CD8-positive, alpha-beta memory T cell (primary cell): ENCODE results near the gene GPC6. TPM values are rescaled to one million over a fixed set of nuclear protein-coding genes. Genes with fewer than 3 reads are reported as not detected.

Experiments
- CTCF ChIA-PET: fragments of 350-600 bp; sonication (Branson Sonifier 250); formaldehyde crosslinking; loops from one replicate; lab custom pipeline; 2021; ENCODE audit warnings: antibody characterized with exemption; lab: Charles Lee
- POLR2A ChIA-PET: fragments of 350-600 bp; sonication (Branson Sonifier 250); formaldehyde crosslinking; loops from one replicate; lab custom pipeline; 2021; ENCODE audit warnings: antibody characterized with exemption; lab: Charles Lee
- DNase-seq, 5 donors: peaks; one replicate each; pipeline versions ENCODE4 v3.0.0 to v3.0.0-alpha.2; 2020 to 2022; ENCODE audit warnings: mixed read lengths in 1 of 5
- H3K27ac ChIP-seq: one replicate; pipeline ENCODE4 v1.7.0; 2013; ENCODE audit warnings: low read depth, mild to moderate bottlenecking, low read length, moderate library complexity
- H3K27me3 ChIP-seq: 2 replicates; pipeline ENCODE4 v1.7.0; 2013; ENCODE audit warnings: low read length, mild to moderate bottlenecking; ENCODE audit not compliant: insufficient read depth, poor library complexity, severe bottlenecking
- H3K36me3 ChIP-seq: 2 replicates; pipeline ENCODE4 v1.7.0; 2013; ENCODE audit warnings: mild to moderate bottlenecking, low read length, moderate library complexity; ENCODE audit not compliant: insufficient read depth
- H3K4me1 ChIP-seq: 2 replicates; pipeline ENCODE4 v1.7.0; 2013; ENCODE audit warnings: mild to moderate bottlenecking, low read length, moderate library complexity; ENCODE audit not compliant: insufficient read depth
- H3K4me3 ChIP-seq: 2 replicates; pipeline ENCODE4 v1.7.0; 2013; ENCODE audit warnings: mild to moderate bottlenecking, low read length
- H3K9me3 ChIP-seq: 2 replicates; pipeline ENCODE4 v1.7.0; 2013; ENCODE audit warnings: mild to moderate bottlenecking, low read length
- H3K27ac Mint-ChIP-seq, 8 donors: one replicate each; pipeline ENCODE4 v1.8.0; 2020 to 2021; ENCODE audit warnings: mixed read lengths in 8 of 8, mild to moderate bottlenecking in 6 of 8, inconsistent platforms in 3 of 8, moderate library complexity in 3 of 8
- H3K27me3 Mint-ChIP-seq, 2 donors: one replicate each; pipeline ENCODE4 v1.8.0; 2020 to 2021; ENCODE audit warnings: mixed read lengths in 2 of 2, mild to moderate bottlenecking in 1 of 2, moderate library complexity in 1 of 2
- H3K36me3 Mint-ChIP-seq, 3 donors: one replicate each; pipeline ENCODE4 v1.8.0; 2020 to 2021; ENCODE audit warnings: mixed read lengths in 3 of 3, inconsistent platforms in 1 of 3, mild to moderate bottlenecking in 1 of 3
- H3K4me1 Mint-ChIP-seq, 3 donors: one replicate each; pipeline ENCODE4 v1.8.0; 2020 to 2021; ENCODE audit warnings: mixed read lengths in 3 of 3, inconsistent platforms in 1 of 3, mild to moderate bottlenecking in 1 of 3
- H3K4me3 Mint-ChIP-seq, 7 donors: one replicate each; pipeline ENCODE4 v1.8.0; 2020 to 2021; ENCODE audit warnings: mixed read lengths in 7 of 7, mild to moderate bottlenecking in 6 of 7, moderate library complexity in 4 of 7, inconsistent platforms in 2 of 7
- H3K9me3 Mint-ChIP-seq, 5 donors: one replicate each; pipeline ENCODE4 v1.8.0; 2020 to 2022; ENCODE audit warnings: mixed read lengths in 5 of 5, mild to moderate bottlenecking in 3 of 5, moderate library complexity in 2 of 5, inconsistent platforms in 1 of 5
- polyA plus RNA-seq: library from polyadenylated mRNA; unstranded; fragments of 300-500 nt; fragmentation: Illumina TruSeq; gene quantifications from one replicate; pipeline ENCODE4 v1.2.3, GENCODE V29; 2021
- total RNA-seq, 2 experiments: library from RNA; stranded (reverse); gene quantifications; one replicate each; pipeline ENCODE4 v1.2.3, GENCODE V29; 2021

Gene GPC6
- total and polyA plus RNA-seq, 3 experiments from 2014 or later: not detected

DNA sequence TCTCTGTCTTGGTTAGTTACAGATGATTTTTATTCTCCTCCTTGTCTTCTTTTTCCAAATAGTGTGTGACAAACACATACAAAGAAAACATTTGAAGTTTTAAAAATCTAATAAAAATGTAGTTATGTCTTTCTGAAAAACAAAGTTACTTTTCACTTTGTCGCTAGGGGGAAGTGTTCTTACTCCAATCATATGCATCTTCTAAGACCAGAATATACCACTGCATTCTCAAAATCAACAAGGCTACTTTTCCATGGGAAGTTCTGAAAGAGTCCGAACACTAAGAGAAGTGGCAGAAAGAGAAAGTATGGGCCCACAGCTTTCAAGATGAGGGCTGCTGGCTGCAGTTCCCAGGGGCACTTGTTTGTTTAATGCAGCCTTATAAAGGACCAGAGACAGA is 1043.9 kb downstream of the GPC6 start:
- Histone ChIP-seq H3K4me1 (no peaks in the 10 kb centered on the region), H3K9me3 (no peaks in the 10 kb centered on the region), H3K4me3 (no peak overlapping the region), H3K27me3 (no peaks in the 10 kb centered on the region), H3K36me3 (no peaks in the 10 kb centered on the region), H3K27ac (no peak overlapping the region)
- Mint-ChIP-seq H3K27me3 (peaks cover 0 to 4% of the 10 kb centered on the region in 2 donors), H3K36me3 (peaks cover 0 to 4% (median 4%) of the 10 kb centered on the region in 3 donors), H3K4me1 (peaks cover 0 to 8% (median 3%) of the 10 kb centered on the region in 3 donors), H3K4me3 (no peak overlapping the region), H3K27ac (peak overlapping the region in 1 of 8 donors; percentile 61), H3K9me3 (no peaks in the 10 kb centered on the region)
- POLR2A ChIA-PET: no interaction called here
- DNase-seq: no peak
- CTCF ChIA-PET: no interaction called here

DNA sequence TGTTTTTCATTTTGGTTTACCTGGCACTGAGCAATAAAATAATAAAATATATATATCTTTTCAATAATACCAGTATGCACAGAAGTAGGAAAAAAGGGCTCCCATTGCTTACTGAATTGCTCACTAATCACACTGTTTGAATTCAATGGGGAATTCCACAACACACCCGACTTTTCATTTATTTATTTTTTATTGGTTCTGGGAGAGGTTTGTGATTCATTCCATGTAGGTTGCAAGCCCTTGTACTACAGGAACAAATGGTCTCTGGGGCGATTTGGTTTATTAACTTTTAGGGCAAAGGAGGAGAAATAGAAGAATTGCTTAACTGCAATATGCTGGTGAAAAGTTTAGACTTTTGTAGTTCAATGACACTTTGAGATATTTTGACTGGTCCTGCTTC is 1045.4 kb downstream of the GPC6 start:
- no peak overlapping the region for H3K27ac Mint-ChIP-seq

DNA sequence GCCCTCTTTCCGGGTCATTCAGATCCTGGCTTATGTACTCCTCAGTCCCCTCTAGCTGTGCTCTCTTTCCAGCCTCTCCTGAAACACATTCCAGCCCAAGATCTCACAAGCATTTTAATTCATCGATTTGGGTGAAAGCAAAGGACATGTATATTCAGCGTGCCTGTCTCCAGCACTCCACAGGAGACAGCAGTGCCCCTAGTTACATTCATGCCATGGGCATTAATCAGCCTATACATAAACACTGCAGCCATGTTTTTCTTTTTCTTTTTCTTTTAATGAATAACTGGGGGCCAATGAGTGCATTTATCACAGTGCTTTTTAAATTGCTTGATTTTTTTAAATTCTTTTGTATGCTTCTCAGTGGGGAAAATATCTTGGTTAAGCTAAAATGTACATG is 1053.7 kb downstream of the GPC6 start:
- Histone ChIP-seq H3K4me1 (no peaks in the 10 kb centered on the region), H3K9me3 (no peaks in the 10 kb centered on the region), H3K36me3 (no peaks in the 10 kb centered on the region), H3K4me3 (no peak overlapping the region), H3K27ac (no peak overlapping the region), H3K27me3 (no peaks in the 10 kb centered on the region)
- peaks cover 0 to 12% (median 5%) of the 10 kb centered on the region in 5 donors for H3K9me3 Mint-ChIP-seq
- ChIA-PET POLR2A (no interaction called here), CTCF (interaction anchor here (0.9 kb wide), 1 partner anchor 43 kb away, joined by 3 read pairs; no protein-coding TSS in a partner anchor)
- H3K27me3 Mint-ChIP-seq: peaks cover 9 to 41% of the 10 kb centered on the region in 2 donors
- H3K4me1 Mint-ChIP-seq: no peaks in the 10 kb centered on the region
- H3K4me3 Mint-ChIP-seq: no peak overlapping the region
- peaks cover 0 to 16% (median 4%) of the 10 kb centered on the region in 3 donors for H3K36me3 Mint-ChIP-seq
- no peak for DNase-seq
- no peak overlapping the region for H3K27ac Mint-ChIP-seq

More for the DNA sequence above, 1045.4 kb downstream of the GPC6 start:
- DNase-seq: no peak
- Mint-ChIP-seq H3K4me1 (peaks cover 0 to 8% (median 3%) of the 10 kb centered on the region in 3 donors), H3K9me3 (peaks cover 0 to 6% (median 2%) of the 10 kb centered on the region in 5 donors), H3K36me3 (peaks cover 0 to 10% (median 4%) of the 10 kb centered on the region in 3 donors), H3K4me3 (no peak overlapping the region), H3K27me3 (peaks cover 0 to 2% of the 10 kb centered on the region in 2 donors)
- ChIA-PET POLR2A (interaction anchor here (0.7 kb wide), 1 partner anchor 86 kb away, joined by 3 read pairs; no protein-coding TSS in a partner anchor), CTCF (interaction anchor here (0.6 kb wide), 1 partner anchor 1917 kb away, joined by 3 read pairs; no protein-coding TSS in a partner anchor)
- Histone ChIP-seq H3K27ac (no peak overlapping the region), H3K9me3 (no peaks in the 10 kb centered on the region), H3K36me3 (no peaks in the 10 kb centered on the region), H3K4me3 (no peak overlapping the region), H3K4me1 (no peaks in the 10 kb centered on the region), H3K27me3 (no peaks in the 10 kb centered on the region)

DNA sequence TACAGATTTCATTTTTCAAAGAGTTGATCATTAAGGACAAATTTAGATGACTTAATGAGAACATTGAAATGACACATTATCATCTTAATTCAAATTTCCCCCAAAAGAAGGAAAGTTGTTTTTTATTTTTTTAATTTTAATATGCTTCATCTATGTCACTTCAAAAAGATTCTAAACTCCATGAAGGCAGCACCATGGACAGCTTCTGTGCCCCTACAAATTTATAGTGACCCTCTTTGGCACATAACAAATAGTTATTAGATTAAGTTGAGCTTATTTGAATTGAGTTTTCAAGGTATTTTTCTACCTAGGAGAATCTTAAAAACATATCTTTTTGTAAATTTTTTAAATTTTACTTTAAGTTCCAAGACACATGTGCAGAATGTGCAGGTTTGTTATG is 1054.2 kb downstream of the GPC6 start:
- H3K9me3 Mint-ChIP-seq: peaks cover 0 to 12% (median 5%) of the 10 kb centered on the region in 5 donors
- no peak overlapping the region for H3K27ac ChIP-seq
- DNase-seq: no peak
- no peak overlapping the region for H3K27ac Mint-ChIP-seq
- no peaks in the 10 kb centered on the region for H3K4me1 Mint-ChIP-seq
- ChIA-PET POLR2A (no interaction called here), CTCF (interaction anchor here (0.9 kb wide), 1 partner anchor 43 kb away, joined by 3 read pairs; no protein-coding TSS in a partner anchor)
- no peak overlapping the region for H3K4me3 ChIP-seq
- peaks cover 9 to 41% of the 10 kb centered on the region in 2 donors for H3K27me3 Mint-ChIP-seq
- H3K36me3 Mint-ChIP-seq: peaks cover 0 to 16% (median 4%) of the 10 kb centered on the region in 3 donors
- H3K36me3 ChIP-seq: no peaks in the 10 kb centered on the region
- H3K9me3 ChIP-seq: no peaks in the 10 kb centered on the region
- H3K27me3 ChIP-seq: no peaks in the 10 kb centered on the region
- no peak overlapping the region for H3K4me3 Mint-ChIP-seq
- no peaks in the 10 kb centered on the region for H3K4me1 ChIP-seq

DNA sequence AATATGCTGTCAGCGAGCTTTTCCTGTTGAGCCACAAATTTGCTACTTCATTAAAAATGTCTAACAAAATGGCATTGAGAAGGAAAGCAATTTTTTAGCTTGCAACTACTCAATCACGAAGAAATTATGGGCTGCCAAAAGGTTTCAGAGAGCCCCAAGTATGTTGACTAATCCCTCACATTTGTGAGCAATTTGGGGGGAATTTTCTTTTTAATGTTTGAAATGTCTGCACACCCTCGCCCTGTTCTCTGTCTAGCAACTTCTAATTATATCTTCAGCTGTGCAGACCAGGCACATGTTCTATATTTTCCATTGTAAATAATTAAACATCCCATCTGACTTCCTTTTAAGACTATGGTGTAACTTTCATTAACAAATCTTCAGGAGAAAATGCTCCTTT is 1060.0 kb downstream of the GPC6 start:
- no peaks in the 10 kb centered on the region for H3K4me1 ChIP-seq
- ChIA-PET CTCF (no interaction called here), POLR2A (no interaction called here)
- Mint-ChIP-seq H3K4me1 (no peaks in the 10 kb centered on the region), H3K36me3 (peaks cover 0 to 9% (median 0%) of the 10 kb centered on the region in 3 donors), H3K4me3 (no peak overlapping the region), H3K27ac (no peak overlapping the region), H3K9me3 (no peaks in the 10 kb centered on the region), H3K27me3 (peaks cover 8 to 12% of the 10 kb centered on the region in 2 donors)
- DNase-seq: no peak
- H3K9me3 ChIP-seq: no peaks in the 10 kb centered on the region
- no peak overlapping the region for H3K27ac ChIP-seq
- no peak overlapping the region for H3K4me3 ChIP-seq
- H3K27me3 ChIP-seq: no peaks in the 10 kb centered on the region
- no peaks in the 10 kb centered on the region for H3K36me3 ChIP-seq

DNA sequence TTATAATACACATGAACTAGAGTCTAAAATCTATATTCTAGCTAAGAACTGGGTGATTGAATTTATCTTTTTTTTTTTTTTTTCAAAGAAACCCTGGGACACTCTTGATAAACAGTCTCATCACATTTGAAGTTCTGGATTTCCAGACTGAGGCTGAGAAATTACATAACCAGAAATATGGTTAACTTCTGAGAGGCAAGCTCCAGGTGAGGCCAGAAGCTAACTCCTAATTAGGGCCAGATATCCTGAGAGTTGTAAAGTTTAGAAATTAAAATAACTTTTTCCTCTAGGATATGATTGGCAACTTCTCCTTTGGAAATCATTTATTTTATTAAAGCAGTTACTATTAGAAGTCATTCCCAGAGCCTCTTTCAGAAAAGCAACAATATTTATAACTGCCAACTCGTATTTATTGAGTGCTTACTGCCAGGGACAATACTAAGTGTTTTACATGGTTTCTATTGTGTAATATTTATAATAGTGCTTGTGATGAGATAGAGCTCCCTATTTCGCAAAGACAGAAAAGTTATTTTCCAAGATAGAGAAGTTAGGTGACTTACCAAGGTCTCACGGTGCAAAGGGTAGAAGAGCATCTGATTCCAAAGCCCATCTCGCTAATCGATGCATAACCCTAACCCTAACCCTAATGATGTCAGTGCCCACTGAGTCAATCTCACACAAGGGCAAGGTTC is 1065.2 kb downstream of the GPC6 start:
- no peaks in the 10 kb centered on the region for H3K4me1 Mint-ChIP-seq
- Histone ChIP-seq H3K36me3 (no peaks in the 10 kb centered on the region), H3K4me3 (no peak overlapping the region), H3K27me3 (no peaks in the 10 kb centered on the region), H3K9me3 (no peaks in the 10 kb centered on the region), H3K27ac (no peak overlapping the region), H3K4me1 (no peaks in the 10 kb centered on the region)
- no peaks in the 10 kb centered on the region for H3K9me3 Mint-ChIP-seq
- peaks cover 0 to 8% (median 0%) of the 10 kb centered on the region in 3 donors for H3K36me3 Mint-ChIP-seq
- H3K4me3 Mint-ChIP-seq: no peak overlapping the region
- ChIA-PET POLR2A (no interaction called here), CTCF (no interaction called here)
- H3K27ac Mint-ChIP-seq: no peak overlapping the region
- H3K27me3 Mint-ChIP-seq: peaks cover 0 to 5% of the 10 kb centered on the region in 2 donors
- DNase-seq: no peak

DNA sequence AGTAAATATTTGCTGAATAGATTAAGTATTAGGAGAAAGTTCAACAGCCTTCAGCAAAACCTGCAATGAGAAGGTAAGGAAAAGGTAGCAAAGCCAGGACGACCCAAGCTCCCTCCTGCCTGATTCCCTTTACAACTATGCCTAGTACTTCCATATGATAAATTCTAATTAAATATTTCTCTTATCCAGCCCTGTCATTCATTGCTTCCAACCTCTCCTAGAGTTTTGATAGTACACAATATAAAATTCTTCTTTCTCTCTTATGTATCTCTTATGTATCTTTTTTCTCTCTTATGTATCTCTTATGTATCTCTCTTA is 1065.7 kb downstream of the GPC6 start:
- DNase-seq: no peak
- no peak overlapping the region for H3K4me3 Mint-ChIP-seq
- no peaks in the 10 kb centered on the region for H3K9me3 Mint-ChIP-seq
- POLR2A ChIA-PET: no interaction called here
- peaks cover 0 to 3% of the 10 kb centered on the region in 2 donors for H3K27me3 Mint-ChIP-seq
- no peaks in the 10 kb centered on the region for H3K4me1 Mint-ChIP-seq
- peaks cover 0 to 4% (median 0%) of the 10 kb centered on the region in 3 donors for H3K36me3 Mint-ChIP-seq
- H3K27ac Mint-ChIP-seq: no peak overlapping the region
- Histone ChIP-seq H3K4me3 (no peak overlapping the region), H3K4me1 (no peaks in the 10 kb centered on the region), H3K36me3 (no peaks in the 10 kb centered on the region), H3K27me3 (no peaks in the 10 kb centered on the region), H3K27ac (no peak overlapping the region), H3K9me3 (no peaks in the 10 kb centered on the region)
- CTCF ChIA-PET: no interaction called here

DNA sequence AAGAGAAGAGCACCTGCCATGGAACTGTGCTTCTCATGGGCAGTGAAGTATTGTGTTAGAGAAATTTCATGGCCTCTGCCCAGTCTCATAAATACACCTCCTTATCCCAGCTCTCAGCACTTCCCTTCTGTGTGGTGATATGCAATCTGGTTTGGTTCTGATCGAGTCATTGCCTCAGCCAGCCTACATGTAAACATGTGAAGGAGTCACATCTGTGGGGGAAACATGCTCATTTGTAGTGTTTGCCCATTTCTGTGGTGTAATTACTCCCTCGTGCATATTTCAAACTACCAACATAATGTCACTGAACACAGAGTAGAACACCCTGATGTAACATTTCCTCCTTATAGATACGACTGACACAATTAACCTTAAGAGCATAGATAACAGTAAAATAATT is 1069.9 kb downstream of the GPC6 start:
- no peaks in the 10 kb centered on the region for H3K27me3 Mint-ChIP-seq
- H3K36me3 Mint-ChIP-seq: no peaks in the 10 kb centered on the region
- no peaks in the 10 kb centered on the region for H3K4me1 ChIP-seq
- CTCF ChIA-PET: no interaction called here
- H3K27ac ChIP-seq: no peak overlapping the region
- no peaks in the 10 kb centered on the region for H3K9me3 Mint-ChIP-seq
- no peak for DNase-seq
- no peak overlapping the region for H3K4me3 ChIP-seq
- no peaks in the 10 kb centered on the region for H3K36me3 ChIP-seq
- H3K27me3 ChIP-seq: no peaks in the 10 kb centered on the region
- POLR2A ChIA-PET: no interaction called here
- no peaks in the 10 kb centered on the region for H3K4me1 Mint-ChIP-seq
- H3K4me3 Mint-ChIP-seq: no peak overlapping the region
- no peaks in the 10 kb centered on the region for H3K9me3 ChIP-seq
- peak overlapping the region in 1 of 8 donors; percentile 4 for H3K27ac Mint-ChIP-seq
